Activated CD4-positive, alpha-beta T cell treated with anti-CD3 and anti-CD28 coated beads, Interleukin-2, amount 50 U/mL, for 48 hours (primary cell): Measurements from ENCODE around the gene PRDM15.

ENCODE experiments used
- DNase-seq, 2 experiments: peaks; one replicate each; pipeline ENCODE4 v3.0.0-alpha.2; 2020

PRDM15 gene

DNA sequence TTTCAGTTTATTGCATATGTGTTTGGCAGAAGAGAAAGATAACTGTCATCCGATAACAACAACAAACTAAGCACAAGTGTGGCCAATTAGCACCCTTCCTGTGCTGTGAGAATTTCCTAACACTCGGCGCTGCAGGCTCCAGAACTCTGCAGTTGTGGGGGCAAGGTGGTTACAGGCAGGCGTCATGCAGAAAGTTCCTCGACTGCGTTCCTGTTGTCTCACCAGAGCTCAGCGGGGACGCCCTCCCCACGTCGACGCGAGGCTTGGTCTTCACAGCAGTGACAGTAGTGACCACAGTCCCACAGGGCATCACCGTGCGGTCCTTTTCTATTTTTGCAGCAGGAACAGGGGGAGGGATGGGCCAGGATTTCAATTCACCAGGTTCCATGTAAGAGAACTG is 27.6 kb upstream of the PRDM15 start:
- no peak for DNase-seq

DNA sequence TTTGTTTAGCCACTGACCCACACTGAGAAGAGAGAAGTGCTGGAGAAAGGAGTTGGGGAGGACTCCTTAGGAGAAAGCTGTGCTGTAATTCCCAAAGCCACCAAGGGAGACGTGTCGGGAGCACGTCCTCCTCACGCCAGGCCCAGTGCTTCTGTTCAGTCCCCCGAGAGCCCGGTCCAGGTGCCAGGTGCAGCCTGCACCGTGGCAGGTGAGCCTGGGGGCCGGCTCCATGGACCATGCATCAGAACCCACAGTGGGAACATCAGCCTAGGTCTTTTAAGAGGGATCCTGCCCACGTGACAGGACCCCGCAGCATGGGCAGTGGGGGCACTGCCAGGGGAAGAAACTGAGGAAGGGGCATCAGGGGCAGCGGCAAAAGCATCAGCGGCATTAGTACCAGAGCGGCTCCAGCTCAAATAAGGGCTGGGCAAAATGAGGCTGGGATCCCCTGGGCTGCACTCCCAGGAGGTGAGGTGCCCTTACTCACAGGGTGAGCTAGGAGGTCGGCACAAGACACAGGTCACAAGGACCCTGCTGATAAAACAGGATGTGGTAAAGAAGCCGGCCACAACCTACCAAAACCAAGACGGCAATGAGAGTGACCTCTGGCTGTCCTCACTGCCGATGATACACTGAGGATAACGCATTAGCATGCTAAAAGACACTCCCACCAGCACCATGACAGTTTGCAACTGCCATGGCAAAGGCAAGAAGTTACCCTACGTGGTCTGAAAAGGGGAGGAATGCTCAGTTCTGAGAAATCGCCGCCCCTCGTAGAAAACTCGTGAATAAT is 24.6 kb upstream of the PRDM15 start:
- no peak for DNase-seq

DNA sequence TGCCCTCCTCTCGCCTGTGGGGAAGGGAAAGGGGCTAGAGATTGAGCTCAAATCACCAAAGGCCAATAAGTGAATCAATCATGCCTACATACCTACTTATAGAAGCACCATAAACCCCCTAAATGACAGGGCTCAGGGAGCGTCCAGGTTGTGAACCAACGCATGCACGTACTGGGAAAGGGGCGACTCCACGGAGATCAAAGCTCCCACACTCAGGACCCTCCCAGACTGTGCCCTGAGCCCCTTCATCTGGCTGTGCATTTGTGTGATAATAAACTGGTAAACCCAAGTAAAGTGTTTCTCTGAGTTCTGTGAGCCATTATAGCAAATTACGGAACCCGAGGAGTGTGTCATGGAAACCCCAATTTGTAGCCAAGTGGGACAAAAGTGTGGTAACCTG is 23.8 kb upstream of the PRDM15 start:
- no peak for DNase-seq

GRCh38 chr21:41901782-41902181 is 22.6 kb upstream of the PRDM15 start:
- DNase-seq, result no peak

DNA sequence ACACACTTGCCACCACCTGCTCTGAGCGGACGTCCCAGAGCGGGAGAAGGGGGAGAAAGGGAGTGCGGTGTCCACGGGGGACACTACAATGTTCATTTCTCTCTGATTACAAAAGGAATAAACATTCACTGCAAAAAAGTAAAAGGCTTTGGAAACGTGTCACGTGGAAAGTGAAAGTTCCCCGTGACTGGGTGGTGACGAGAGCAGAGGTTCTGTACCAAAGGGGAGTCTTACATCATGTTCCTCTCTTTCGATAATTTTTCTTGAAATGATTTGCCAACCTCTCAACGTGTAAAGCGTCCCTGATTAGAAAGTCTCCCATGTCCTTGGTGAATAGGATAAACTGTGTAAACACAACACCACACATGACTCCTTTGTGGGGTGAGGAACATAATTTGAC is 22.0 kb upstream of the PRDM15 start:
- peak; percentile 44 to 67 for DNase-seq

- DNase-seq, result no peak
Measured at GRCh38 chr21:41900401-41900800, 21.3 kb upstream of the PRDM15 start.

GRCh38 chr21:41899426-41900202 is 20.5 kb upstream of the PRDM15 start:
- DNase-seq, result peak; percentile 68 to 79

- DNase-seq, result no peak
Measured at GRCh38 chr21:41898998-41899397, 19.9 kb upstream of the PRDM15 start.

- no peak for DNase-seq
Measured at GRCh38 chr21:41897700-41898099, 18.6 kb upstream of the PRDM15 start.

DNA sequence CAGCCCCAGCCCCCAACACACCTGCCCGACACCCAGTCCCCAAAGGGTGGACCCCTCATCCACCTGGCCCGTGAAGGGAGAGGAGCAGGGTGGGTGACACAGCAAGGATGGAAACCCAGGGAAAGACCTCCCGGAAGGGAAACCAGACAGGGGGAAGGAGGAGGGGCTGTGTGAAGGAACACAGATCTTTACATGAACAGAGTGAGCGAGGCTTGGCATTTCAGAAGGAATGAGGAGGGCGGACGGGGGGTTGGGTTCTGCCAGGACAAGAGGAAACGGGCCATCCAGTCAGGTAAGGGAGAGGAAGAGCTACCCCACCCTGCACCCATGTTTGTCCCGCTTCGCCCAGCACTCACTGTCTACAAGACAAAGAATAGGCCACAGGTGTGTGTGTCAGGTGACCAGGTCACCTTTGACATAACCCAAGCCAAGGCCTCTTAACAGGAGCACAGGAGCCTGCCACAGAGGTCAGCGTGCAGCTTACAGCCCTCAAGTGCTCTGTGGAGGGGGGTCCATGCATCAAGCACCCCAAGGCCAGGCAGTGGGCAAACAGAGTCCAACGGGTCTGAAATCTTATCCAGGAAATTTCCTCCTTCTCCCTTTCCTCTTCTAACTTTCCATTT is 18.0 kb upstream of the PRDM15 start:
- no peak for DNase-seq

DNA sequence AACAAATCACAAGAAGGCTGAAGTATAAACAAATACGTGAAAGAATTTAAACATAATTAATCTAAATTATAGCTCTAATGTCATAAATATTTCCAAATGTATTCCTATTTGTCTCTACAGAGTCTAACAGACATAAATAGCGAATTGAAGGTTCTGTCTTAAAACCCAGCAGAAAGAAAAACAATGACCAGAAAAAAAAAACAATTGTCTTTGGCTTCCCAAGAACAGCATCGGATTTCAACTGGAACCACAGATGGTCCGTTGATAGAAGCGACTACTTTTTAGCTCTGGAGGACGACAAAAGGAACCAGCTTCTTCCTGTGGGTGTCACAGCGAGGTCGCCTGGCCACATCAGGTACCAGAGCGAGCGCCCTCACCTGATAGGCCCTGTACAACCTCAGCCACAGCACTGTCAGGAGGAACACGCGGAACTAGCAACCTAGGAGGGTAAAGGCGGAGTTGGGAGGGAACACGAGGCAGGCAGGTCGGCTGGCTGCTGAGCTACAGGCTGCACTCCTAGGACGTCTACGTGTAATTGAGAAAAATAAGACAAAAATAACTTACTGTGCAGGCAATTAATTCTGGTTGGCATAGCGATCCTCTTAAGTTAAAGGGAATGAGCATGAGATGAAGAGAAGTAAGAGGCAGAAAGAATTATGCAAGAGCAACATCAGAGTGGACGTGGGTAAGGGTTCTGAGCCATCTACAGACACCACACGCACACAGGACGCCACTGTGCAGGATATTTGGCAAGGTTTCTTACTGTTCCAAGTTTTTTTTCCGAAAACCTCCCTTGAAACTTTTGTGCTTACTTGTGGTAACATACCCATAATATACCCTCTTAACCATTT is 16.7 kb upstream of the PRDM15 start:
- peak; percentile 45 to 57 for DNase-seq

- DNase-seq, result no peak
Measured at GRCh38 chr21:41894922-41895557, 15.9 kb upstream of the PRDM15 start.

- DNase-seq, result no peak
Measured at GRCh38 chr21:41894511-41894910, 15.4 kb upstream of the PRDM15 start.

GRCh38 chr21:41892726-41893125 is 13.6 kb upstream of the PRDM15 start:
- DNase-seq, result no peak

DNA sequence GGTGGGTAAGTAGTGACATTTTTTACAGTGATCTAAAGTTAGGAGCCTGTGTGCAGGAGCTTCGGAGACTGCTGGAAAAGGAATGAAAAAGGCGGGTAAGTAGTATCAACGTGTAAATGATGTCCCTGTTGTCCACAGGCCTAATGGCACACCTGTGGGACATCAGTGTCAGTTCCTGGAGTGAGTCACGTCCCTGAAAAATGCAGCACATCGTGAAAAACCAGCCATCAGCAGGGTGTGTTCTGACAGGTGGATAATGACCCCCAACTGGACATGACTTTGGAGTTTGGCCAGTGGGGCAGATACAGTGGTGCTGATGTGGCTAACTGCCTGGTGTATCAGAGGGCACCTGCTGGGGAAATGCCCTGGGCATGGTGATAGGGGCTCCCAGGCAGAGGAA is 12.0 kb upstream of the PRDM15 start:
- no peak for DNase-seq

DNA sequence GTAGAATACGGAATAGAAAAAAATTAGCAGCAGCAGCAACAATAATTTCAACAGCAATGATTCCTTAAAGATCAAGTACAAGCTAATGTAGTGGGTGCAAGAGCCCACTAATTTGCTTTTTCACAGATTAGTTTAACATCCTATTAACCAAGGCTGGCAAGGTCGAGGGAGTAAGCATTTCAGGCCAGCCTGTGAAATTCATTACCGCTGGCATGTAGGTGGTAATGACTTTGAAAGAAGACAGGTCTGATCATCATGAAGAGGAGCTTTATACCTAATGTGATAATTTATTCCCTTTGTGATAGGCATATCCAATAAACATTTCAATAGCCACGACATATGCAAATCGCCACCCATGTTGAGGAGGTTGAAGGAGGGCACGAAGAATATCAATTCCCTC is 11.2 kb upstream of the PRDM15 start:
- DNase-seq, result no peak

- no peak for DNase-seq
Measured at GRCh38 chr21:41888749-41889376, 9.7 kb upstream of the PRDM15 start.

GRCh38 chr21:41887667-41888066 is 8.5 kb upstream of the PRDM15 start:
- no peak for DNase-seq

GRCh38 chr21:41886328-41886727 is 7.2 kb upstream of the PRDM15 start:
- no peak for DNase-seq

DNA sequence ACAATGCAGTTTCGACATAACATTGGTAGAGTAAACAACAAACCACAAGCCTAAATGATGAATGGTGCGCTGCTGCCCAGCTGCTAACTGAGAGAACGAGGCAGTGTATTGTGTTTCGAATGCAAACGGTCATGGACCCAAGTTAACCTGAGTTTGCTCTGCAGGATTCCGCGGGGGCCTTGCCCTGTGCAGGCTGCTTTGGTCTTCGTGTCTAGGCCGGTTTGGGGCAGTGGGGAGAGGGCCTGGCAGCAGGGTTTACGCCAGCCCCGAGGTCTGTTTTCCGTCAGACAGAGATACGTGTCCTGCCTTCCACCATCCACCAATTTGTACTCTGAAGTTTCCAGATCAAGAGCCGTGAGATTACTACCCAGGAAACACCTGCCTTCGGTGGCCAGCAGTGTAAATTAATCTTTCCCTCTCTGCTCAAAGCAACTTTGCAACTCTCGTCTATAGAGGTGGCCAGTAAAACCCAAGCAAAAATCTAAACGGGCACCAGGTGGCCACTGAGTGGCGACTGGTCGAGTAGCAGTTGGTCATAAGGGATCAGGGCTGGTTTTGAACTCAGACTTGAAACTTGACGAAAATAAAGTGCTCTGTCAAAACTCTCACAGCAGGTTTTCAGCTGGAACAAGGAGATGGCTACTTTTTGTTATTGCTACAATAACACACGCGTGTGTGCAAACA is 6.3 kb upstream of the PRDM15 start:
- DNase-seq, result no peak

DNA sequence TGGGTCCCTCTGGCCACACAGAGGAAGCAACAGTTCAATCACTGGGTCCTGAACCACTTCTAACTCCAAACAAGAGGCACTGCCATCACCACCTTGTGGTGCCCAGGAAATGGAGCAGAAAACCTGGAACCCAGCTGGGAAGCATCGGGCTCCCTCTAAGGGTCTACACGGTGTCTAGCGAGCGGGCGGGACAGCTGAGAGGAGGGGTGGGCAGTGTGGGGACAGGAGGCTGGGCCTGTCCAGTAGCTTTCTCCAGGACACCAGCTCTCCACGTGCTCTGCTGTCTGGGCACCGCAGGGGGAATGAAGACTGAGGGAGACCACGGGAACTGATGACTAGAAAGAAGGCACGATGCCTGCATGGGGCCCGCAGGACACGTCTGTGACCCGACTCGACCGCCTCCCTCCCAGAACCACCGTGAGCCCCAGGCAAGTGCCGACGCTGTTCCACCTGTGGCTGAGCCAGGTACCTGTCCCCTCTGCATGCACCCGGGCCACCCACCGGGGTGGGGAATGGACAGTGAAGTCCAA is 5.4 kb upstream of the PRDM15 start:
- no peak for DNase-seq
